Kidney epithelial cell (primary cell): Measurements from ENCODE around the gene ZNF207. TPM values are rescaled to one million over a fixed set of nuclear protein-coding genes. Genes with fewer than 3 reads are reported as not detected.

Experiments used
- DNase-seq: peaks from one replicate; pipeline ENCODE4 v3.0.0-alpha.2; 2010; ENCODE audit warnings: low read depth
- H3K27me3 ChIP-seq: 2 replicates; pipeline ENCODE4 v1.6.0; 2011; ENCODE audit warnings: low read length; ENCODE audit not compliant: control insufficient read depth, insufficient read depth
- H3K36me3 ChIP-seq: 2 replicates; pipeline ENCODE4 v1.5.1; 2011; ENCODE audit warnings: low read length; ENCODE audit not compliant: control insufficient read depth, insufficient read depth
- H3K4me3 ChIP-seq: 2 replicates; pipeline ENCODE4 v1.5.1; 2011; ENCODE audit warnings: low read depth, mild to moderate bottlenecking, control low read depth, low read length
- total RNA-seq: library from RNA; depleted of rRNA; stranded (reverse); fragments of >200 nt; gene quantifications from 2 replicates; pipeline ENCODE4 v1.2.3, GENCODE V29; 2015
- TF ChIP-seq, protein P1 (sequence below): IDR thresholded peaks from 2 replicates; pipeline ENCODE4 v1.5.1; 2011; ENCODE audit warnings: mild to moderate bottlenecking, moderate library complexity, low read length, control low read depth, inconsistent platforms; ENCODE audit not compliant: insufficient read depth, poor library complexity, severe bottlenecking

ZNF207 gene
- total RNA-seq, 1 donor from 2014 or later, result 160 TPM

DNA sequence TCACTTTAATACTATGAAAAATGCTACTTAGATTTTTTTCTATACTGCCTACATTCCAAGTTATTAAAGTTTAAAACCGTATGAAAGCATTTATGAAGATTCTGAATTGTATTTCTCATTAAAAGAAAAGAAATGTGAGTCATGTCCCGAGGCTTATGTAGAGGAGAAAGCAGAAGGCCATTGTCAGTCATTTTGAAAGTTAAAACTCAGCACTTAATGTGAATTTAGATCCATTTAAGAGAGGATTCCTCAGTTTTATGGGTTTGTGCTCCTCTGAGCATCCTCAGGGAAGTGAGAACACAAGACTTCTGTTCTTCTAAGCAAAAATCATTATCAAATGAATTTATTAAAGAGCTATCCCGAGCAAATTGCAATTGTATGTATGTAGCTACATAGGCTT, 19.8 kb upstream of the ZNF207 start:
- Histone ChIP-seq H3K36me3 (no peaks in the 10 kb centered on the region), H3K27me3 (no peaks in the 10 kb centered on the region), H3K4me3 (no peak overlapping the region)
- no peak for DNase-seq
- TF ChIP-seq, protein P1, sequence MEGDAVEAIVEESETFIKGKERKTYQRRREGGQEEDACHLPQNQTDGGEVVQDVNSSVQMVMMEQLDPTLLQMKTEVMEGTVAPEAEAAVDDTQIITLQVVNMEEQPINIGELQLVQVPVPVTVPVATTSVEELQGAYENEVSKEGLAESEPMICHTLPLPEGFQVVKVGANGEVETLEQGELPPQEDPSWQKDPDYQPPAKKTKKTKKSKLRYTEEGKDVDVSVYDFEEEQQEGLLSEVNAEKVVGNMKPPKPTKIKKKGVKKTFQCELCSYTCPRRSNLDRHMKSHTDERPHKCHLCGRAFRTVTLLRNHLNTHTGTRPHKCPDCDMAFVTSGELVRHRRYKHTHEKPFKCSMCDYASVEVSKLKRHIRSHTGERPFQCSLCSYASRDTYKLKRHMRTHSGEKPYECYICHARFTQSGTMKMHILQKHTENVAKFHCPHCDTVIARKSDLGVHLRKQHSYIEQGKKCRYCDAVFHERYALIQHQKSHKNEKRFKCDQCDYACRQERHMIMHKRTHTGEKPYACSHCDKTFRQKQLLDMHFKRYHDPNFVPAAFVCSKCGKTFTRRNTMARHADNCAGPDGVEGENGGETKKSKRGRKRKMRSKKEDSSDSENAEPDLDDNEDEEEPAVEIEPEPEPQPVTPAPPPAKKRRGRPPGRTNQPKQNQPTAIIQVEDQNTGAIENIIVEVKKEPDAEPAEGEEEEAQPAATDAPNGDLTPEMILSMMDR, result no peak

DNA sequence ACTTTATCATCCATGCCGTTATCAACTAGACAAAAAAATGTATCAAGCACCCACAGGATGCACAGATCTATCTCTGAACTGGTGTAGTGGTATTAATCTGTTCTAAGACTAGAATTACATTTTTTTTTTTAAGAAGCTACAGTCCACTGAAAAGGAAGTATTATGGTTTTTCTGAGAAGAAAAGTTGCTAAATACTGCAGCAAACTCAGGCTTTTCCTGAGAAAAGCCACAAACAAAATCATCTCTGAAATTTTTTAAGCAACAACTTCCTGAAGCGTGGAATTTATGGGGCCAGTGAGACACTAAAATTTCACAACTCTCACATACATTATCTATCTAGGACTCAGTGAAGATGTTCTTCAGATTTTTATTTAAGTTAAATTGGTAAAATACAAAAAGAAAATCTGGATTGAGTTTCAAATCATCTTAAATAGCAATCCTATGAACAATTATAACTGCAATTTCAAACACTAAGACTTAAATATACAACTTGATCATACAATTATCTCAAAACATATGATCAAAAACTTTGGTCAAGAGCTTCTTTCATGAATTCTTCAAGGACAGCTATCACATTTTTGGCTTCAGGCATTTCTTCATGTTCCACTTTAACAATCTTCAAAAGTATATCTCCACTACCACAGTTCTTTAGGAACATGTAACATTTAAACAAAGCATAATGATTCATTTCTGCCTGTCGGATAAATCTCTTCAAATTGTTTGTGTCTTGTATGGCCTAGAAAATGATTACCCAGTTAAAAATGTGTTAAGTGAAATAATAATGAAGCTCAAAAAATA, 18.5 kb upstream of the ZNF207 start:
- Histone ChIP-seq H3K4me3 (no peak overlapping the region), H3K27me3 (no peaks in the 10 kb centered on the region), H3K36me3 (no peaks in the 10 kb centered on the region)
- TF ChIP-seq, protein P1, result no peak
- no peak for DNase-seq

DNA sequence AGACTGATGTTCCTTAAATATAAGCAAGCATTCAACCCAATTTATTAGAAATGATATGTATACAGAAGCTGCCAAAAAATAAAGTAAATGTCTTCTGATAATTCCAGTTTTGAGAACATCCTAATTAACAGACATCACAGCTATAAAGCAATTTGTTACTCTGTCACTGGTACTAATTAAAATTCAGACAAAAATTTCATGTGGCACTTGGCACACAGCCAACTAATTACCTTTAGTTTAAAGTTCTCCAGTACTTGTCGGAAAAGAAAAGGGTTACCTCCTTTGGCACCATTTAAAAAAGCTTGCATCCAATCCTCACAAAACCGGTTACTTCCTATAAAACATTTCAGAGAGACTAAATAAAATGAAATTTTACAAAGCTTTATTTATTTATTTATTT, 16.8 kb upstream of the ZNF207 start:
- DNase-seq, result no peak
- no peaks in the 10 kb centered on the region for H3K36me3 ChIP-seq
- TF ChIP-seq, protein P1, result no peak
- no peak overlapping the region for H3K4me3 ChIP-seq
- H3K27me3 ChIP-seq, result no peaks in the 10 kb centered on the region

DNA sequence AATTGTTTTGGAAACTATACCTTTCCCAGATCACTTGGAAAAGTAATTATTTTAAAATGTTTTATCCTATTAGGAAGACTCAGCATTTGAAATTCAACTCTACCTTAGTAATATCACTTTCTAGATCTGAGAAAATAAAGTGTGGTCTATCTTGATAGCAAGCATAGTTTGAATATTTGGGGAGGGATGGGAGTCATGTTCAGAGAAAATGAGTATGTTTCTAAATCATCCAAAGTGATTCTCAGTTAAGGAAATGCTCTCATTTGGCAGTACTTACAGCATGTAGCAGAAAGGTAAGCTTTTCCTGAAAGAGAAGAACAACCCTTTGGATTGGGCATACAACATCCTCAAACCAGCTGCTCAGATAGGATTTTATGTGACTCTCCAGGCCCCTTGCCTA, 14.9 kb upstream of the ZNF207 start:
- no peaks in the 10 kb centered on the region for H3K36me3 ChIP-seq
- no peak for DNase-seq
- no peak overlapping the region for H3K4me3 ChIP-seq
- TF ChIP-seq, protein P1, result no peak
- H3K27me3 ChIP-seq, result no peaks in the 10 kb centered on the region

DNA sequence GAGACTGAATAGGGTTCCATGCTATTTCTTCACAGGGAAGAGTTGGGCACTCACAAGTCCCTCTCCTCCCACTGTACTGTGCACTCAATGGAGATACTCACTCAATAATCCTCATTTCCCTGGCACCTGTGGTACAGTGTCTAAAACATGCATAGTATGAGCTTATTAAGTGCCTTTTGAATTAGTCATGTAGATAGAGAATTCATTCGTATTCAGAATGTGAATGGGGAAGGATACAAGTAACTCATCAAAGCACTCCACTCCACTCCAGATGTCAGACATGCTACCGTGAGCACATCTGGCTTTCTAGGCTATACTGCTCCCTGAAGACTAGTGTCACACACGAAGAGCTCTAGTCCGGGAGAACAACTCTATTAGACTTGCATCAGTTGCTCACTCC, 14.3 kb upstream of the ZNF207 start:
- TF ChIP-seq, protein P1, result no peak
- Histone ChIP-seq H3K27me3 (no peaks in the 10 kb centered on the region), H3K4me3 (no peak overlapping the region), H3K36me3 (no peaks in the 10 kb centered on the region)
- DNase-seq, result peak; percentile 51
